SHP77 treated with DMSO at 0.1 percent for 48 hours (cell line): Measurements from ENCODE around the gene C3orf18.
A peak's percentile ranks its signal among the peaks of the same experiment; 100 is the strongest.

ENCODE experiments used
- DNase-seq: peaks from one replicate; lab custom pipeline; 2025; lab: John Stamatoyannopoulos, UW

Gene C3orf18

GRCh38 chr3:50567386-50568167 lies at the start of gene C3orf18:
Gene C3orf18, minus strand, starts transcription at chr3:50567747. Its CDS starts 2,048 bp downstream, at chr3:50565699.
- DNase-seq: peak; percentile 69

DNA sequence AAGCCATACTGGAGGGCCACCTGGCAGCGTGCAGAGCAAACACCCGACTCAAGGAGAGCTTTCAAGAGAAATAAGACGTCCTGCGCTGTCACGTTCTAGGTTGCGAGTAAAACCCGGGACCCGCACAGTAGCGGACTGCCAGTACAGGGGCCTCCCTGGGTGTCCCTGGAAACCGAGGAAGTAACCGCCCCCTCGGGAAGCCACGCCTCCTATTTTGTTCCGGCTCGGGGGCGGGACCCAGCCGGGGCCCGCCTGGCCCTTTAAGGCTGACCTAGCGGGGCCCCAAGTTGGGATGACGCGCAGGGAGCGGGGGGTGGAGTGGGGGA lies 49.2 kb upstream of the C3orf18 start:
- peak; percentile 53 for DNase-seq

GRCh38 chr3:50616003-50616769 lies 48.6 kb upstream of the C3orf18 start:
- DNase-seq: peak; percentile 59

DNA sequence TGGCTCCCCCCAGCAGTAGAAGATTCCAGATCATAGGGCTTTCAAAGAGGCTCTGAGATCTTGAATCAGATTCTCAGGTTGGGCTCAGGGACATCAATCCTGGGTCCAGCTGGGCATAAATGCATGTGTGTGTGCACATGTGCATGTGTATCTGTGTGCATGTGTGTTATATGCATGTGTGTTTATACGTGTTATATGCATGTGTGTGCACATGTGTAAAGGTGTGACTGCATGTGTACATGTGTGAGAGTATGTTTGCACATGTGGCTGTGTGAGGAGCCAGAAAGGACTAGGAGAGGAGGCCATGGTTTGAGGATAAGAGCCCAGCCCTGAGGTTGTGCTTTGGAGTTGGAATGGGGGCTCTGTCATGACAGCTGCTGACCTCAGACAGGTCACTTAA lies 47.6 kb upstream of the C3orf18 start:
- DNase-seq: no peak

DNA sequence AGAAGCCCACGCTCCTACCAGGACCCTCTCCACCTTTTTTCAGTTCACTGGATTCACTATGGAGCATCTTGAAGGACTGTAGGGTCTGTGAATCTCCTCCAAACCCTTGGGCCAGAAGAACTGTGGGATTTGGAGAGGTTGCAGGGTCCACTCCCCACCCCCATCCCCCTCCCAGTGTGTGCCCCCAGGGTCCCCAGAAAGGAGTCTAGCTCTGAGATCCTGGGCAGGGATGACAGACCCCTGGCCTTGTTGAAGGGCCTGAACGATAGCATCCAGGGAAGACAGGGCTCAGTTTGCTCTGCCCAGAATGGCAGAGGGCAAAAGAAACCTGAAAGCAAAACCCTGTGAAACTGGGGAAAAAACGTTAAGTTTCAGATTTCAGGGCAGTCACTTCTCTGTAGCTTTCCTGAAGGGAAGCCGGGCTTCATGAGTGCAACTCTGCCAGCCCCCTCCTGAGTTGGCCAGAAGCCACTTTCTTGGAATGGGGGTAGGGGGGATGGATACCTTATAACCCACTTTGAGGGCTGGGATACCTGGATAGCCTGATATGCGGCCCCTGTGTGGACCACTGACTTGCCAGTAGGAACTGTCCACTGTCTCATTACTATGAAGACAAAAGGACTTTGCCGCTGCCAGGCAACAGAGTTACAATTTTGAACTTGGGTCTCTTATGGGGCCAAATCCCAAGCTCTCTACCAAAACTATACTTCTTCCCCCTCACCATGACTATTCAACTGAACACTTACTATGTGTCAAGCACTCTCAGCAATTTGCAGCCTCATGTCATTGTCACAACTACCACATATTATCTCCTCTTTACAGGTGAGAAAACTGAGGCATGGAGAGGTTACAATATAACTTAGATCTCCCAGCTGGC lies 45.7 kb upstream of the C3orf18 start:
- DNase-seq: no peak

DNA sequence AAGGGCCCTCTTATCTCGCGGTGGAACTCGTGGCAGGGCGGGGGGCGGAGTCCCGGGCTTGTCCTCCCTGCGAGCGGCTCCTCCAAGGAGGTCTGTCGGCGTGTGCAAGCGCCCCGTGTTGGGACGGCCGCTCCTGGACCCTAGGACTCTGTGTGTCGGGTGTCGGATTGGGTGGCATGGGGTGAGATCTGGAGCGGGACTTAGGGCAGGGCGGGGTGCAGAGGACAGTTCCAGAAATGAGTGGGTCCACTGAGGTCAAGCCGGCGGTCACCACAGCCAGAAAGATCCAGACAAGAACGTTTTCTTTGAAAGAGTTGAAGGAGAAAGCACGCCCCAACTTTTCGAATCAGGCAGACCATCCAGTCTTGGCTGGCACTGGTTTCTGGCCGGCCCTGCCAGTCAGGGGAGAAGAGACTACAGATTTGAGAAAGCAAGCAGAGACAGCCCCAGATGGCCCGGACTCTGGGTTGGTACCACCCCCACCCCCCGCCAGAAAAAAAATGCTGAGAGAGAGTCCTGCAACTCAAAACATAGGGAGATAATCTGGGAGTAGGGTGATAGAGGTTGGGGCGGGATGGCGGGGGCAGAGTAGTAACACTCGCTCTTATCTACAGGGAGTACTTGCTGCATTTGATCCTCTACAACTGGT lies 44.8 kb upstream of the C3orf18 start:
- DNase-seq: no peak

DNA sequence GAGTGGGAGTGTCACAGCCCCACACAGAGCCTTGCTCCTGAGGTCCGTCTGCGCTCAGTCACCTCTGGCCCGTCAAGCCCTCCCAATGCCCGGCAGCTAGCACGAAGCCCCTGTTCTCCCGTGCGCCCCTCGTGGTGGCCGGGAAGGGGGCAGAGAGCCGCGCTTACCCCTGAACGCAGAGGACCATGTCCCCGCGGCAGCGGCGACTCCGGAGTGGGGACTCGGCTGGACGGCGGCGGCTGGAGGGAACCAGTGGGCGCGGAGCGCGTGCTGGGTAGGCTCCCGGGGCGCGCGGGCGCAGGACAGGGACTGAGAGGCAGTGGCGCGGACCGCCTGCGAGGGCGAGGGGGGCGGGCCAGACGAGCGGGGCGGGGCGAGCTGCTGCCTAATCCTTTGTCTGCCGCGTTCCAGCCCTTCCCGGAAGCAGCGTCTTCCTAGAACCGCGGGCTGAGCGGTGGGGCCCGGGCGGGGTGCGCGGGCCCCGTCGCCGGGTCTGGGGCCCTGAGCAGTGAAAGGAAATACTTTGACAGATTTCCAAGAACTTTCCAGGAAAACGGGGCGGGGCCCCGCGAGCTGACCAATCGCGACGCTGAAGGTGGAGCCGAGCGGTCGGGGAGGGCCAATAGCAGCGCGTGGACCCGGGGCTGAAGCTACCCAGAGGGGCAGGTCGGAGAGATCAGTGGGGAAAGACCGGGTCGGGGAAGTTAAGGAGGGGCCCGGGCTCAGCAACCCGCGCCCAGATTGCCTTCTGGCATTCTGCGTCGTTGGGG lies 44.1 kb upstream of the C3orf18 start, which contains the start of gene CISH:
TSS of gene CISH (minus strand) at position 311 of the 770 bp plus-strand sequence. CDS start at position 187, 124 bp downstream.
- DNase-seq: peak; percentile 75

- DNase-seq: no peak
These were observed 43.5 kb upstream of the C3orf18 start for GRCh38 chr3:50610992-50611463.

GRCh38 chr3:50610181-50610971 lies 42.8 kb upstream of the C3orf18 start:
- DNase-seq: no peak

GRCh38 chr3:50609763-50610085 lies 42.2 kb upstream of the C3orf18 start:
- no peak for DNase-seq

DNA sequence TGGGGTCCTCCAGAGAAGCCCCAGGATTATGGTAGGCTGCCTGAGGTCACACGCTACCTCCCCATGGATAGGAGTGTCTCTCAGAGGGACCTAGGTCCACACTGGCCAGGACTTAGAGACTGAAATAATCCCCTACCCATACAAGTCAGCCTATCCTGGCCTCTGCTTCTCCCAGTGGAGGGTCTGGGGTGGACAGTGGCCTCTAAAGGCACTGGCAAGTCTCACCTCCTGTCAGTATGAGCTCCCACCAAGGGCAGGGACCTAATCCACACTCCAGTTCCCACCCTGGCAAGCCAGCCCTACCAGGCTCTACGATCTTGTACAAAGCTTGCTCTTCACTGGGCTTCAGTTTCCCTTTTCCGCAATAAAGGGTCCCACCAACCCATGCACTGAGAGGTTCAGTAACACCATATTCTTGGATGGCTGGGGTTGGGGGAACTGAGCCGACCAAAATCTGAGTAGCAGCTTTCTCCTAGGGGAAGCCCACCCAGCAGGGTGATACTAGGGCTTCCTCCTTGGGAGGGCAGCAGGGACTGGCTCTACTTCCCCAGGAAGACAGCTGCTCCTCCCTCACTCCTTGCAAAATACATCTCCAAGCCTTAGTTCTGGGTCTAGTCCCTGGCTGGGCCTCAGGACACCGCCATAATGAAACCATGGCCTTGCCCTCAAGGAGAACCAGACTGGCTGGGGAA lies 41.7 kb upstream of the C3orf18 start:
- no peak for DNase-seq

- DNase-seq: no peak
These were observed 40.7 kb upstream of the C3orf18 start for GRCh38 chr3:50608278-50608677.

DNA sequence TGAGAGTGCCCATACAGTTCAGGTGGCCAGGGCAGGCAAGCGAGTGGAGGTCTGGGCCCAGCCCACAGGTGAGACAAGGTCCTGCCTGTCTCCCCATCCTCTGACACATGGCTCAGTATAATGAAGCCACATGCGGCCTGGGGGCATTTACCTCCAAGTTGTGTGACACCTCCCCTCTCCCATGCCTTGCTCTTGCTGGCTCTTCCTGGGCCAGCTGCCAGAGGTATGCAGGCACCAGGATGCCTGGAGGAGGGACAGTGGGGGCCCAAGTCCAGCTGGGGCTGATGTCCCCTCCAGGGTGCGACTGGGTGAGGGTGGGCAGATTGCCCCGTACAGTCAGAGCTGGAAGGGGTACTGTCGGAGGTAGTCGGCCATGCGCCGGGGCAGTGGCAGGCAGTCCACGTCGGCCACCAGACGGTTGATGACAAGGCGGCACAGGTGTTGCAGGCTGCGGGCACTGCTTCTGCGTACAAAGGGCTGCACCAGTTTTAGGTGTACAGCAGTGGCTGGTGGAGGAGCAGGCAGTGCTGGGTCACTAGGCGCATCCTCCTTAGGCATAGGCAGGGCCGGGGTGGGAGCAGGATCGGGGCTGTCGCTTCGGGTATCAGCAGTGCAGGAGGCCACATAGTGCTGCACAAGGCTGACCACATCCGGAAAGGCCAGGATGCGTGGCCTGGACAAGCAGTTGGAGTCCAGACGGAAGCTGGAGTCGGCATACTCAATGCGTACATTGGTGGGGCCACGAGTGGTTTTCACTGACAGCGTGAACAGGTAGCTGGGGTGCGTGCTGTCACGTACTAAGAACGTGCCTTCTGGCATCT lies 39.9 kb upstream of the C3orf18 start:
- no peak for DNase-seq

GRCh38 chr3:50606596-50606995 lies 39.0 kb upstream of the C3orf18 start:
- DNase-seq: no peak

DNA sequence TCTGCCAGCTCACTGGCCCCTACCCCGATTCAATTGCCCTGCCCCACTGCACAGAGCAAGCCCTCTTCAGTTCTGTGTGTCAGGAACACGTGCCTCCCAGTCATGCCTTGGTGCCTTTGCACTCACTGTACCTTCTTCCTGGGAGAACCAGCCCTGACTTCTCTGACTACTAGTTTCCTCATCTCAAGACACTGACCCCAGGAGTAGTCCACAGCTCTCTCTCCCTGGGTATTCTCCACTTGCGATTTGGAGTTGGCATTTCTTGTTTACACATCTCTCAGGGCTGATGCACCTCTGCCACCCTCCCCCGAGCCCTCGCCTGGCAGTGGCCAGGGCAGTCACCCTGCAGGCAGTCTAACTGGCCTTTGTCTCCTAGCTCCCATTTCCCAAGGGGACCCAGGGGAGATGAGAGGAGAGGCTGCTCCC lies 38.4 kb upstream of the C3orf18 start:
- no peak for DNase-seq

GRCh38 chr3:50604628-50605588 lies 37.4 kb upstream of the C3orf18 start:
- no peak for DNase-seq

DNA sequence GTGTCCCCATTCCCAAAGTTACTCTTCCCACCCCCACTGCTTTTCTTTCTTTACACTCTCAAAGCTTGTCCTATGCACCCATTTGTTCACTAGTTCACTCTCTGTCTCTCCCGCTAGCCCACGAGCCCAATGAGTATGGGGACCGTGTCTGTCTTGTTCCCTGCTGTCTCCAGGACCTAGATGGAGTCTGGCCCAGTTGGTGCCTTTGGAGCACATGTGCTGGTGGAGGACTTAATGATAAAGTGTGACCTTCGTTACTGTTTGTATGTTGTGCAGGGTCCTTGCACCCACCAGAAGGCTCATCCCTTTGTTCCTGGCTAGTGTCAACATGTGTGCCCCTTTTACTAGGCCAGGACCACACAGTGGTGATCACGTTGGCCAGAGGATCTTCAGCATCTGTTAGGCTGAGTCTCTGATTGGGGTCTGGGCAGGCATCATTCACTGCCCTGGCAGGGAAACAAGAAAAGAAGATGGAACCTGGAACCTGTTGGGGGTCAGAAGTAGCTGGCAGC lies 36.6 kb upstream of the C3orf18 start:
- no peak for DNase-seq
